Uterus (tissue), 4 donors: ENCODE results near the gene SLC66A1. TPM values are rescaled to one million over a fixed set of nuclear protein-coding genes. Genes with fewer than 3 reads are reported as not detected.

ENCODE experiments used
- DNase-seq, 2 donors: peaks; one replicate each; pipeline ENCODE4 v3.0.0-alpha.2; 2019 to 2020
- H3K27ac ChIP-seq, 2 donors: fragments of 200-600 bp; sonication (generic); 1 replicate in 1 of 2; 2 replicates in 1 of 2; pipeline ENCODE4 v1.5.1; 2016 to 2018
- H3K27me3 ChIP-seq, 2 donors: fragments of 200-600 bp; sonication (generic); one replicate each; pipeline ENCODE4 v1.5.1; 2018 to 2019; ENCODE audit warnings: control low read depth in 1 of 2
- H3K36me3 ChIP-seq, 2 donors: fragments of 200-600 bp; sonication (generic); one replicate each; pipeline ENCODE4 v1.5.1; 2019; ENCODE audit warnings: control low read depth in 1 of 2
- H3K4me1 ChIP-seq, 2 donors: fragments of 200-600 bp; sonication (generic); one replicate each; pipeline ENCODE4 v1.5.1; 2018 to 2019; ENCODE audit warnings: control low read depth in 1 of 2
- H3K4me3 ChIP-seq, 2 donors: fragments of 200-600 bp; sonication (generic); 1 replicate in 1 of 2; 2 replicates in 1 of 2; pipeline ENCODE4 v1.5.1; 2018 to 2019; ENCODE audit warnings: mild to moderate bottlenecking in 1 of 2
- H3K9me3 ChIP-seq, 2 donors: fragments of 200-600 bp; sonication (generic); one replicate each; pipeline ENCODE4 v1.5.1; 2019; ENCODE audit warnings: control low read depth in 1 of 2
- CTCF ChIP-seq, 4 experiments: fragments of 200-600 bp in 2 of 4; fragments of 450-650 bp in 2 of 4; sonication (generic) in 2 of 4; IDR thresholded peaks; one replicate each; pipeline ENCODE4 v1.5.1; 2016 to 2019; ENCODE audit warnings: antibody characterized with exemption in 4 of 4, mild to moderate bottlenecking in 2 of 4, moderate library complexity in 1 of 4
- POLR2A ChIP-seq, 2 donors: fragments of 450-650 bp; IDR thresholded peaks; one replicate each; pipeline ENCODE4 v1.6.1; 2016; ENCODE audit warnings: antibody characterized with exemption in 2 of 2, mild to moderate bottlenecking in 1 of 2, moderate library complexity in 1 of 2
- intact Hi-C: fragments of 100-400 bp; cut with DNase I; formaldehyde crosslinking; loops from one replicate; pipeline ENCODE4 v1.15.1; 2023; ENCODE audit warnings: low total_unique reads
- total RNA-seq, 4 donors: library from RNA; depleted of rRNA in 3 of 4; stranded (reverse); fragments of >200 nt in 3 of 4; gene quantifications; one replicate each; pipeline versions ENCODE4 v1.1.0 to v1.2.4, GENCODE V29; 2014 to 2023
- donor health status: DM: yes; HTN: yes; CAD: no.

Gene SLC66A1
- total RNA-seq, 4 donors from 2014 or later = 0.88 to 18.1 (median 8.2) TPM

- no peak overlapping the region for H3K27ac ChIP-seq
- peaks cover 0 to 5% of the 10 kb centered on the region in 2 donors for H3K4me1 ChIP-seq
- H3K9me3 ChIP-seq = no peaks in the 10 kb centered on the region
- no peaks in the 10 kb centered on the region for H3K27me3 ChIP-seq
- TF ChIP-seq CTCF (IDR thresholded peaks at IDR 0.05) = no peak
- TF ChIP-seq POLR2A (IDR thresholded peaks at IDR 0.05) = no peak
- no peak for DNase-seq
- H3K36me3 ChIP-seq = no peaks in the 10 kb centered on the region
- no peak overlapping the region for H3K4me3 ChIP-seq
- intact Hi-C loops = loop anchor here (10.0 kb wide), 2 partner anchors 54 to 314 kb away; no protein-coding TSS in a partner anchor
Measured at GRCh38 chr1:19340387-19340937, 28.3 kb downstream of the SLC66A1 start.

GRCh38 chr1:19341201-19342061 is 29.3 kb downstream of the SLC66A1 start:
- H3K27ac ChIP-seq = peak overlapping the region; percentile 53 to 54
- H3K27me3 ChIP-seq = no peaks in the 10 kb centered on the region
- intact Hi-C loops = loop anchor here (10.0 kb wide), 2 partner anchors 53 to 313 kb away; no protein-coding TSS in a partner anchor
- peak; percentile 77 for DNase-seq
- no peaks in the 10 kb centered on the region for H3K9me3 ChIP-seq
- no peaks in the 10 kb centered on the region for H3K36me3 ChIP-seq
- TF ChIP-seq POLR2A (IDR thresholded peaks at IDR 0.05) (no peak), CTCF (IDR thresholded peaks at IDR 0.05) (peak; percentile 57 to 87 (median 76))
- H3K4me3 ChIP-seq = no peak overlapping the region
- peaks cover 0 to 5% of the 10 kb centered on the region in 2 donors for H3K4me1 ChIP-seq

GRCh38 chr1:19342062-19342750 is 30.1 kb downstream of the SLC66A1 start:
- intact Hi-C loops = loop anchor here (10.0 kb wide), 2 partner anchors 53 to 313 kb away; no protein-coding TSS in a partner anchor
- TF ChIP-seq CTCF (IDR thresholded peaks at IDR 0.05) = no peak
- TF ChIP-seq POLR2A (IDR thresholded peaks at IDR 0.05) = no peak
- Histone ChIP-seq H3K9me3 (no peaks in the 10 kb centered on the region), H3K36me3 (no peaks in the 10 kb centered on the region), H3K4me1 (peaks cover 0 to 5% of the 10 kb centered on the region in 2 donors), H3K27ac (peak overlapping the region; percentile 53 to 54), H3K27me3 (no peaks in the 10 kb centered on the region), H3K4me3 (no peak overlapping the region)
- DNase-seq = peak in 1 of 2 donors; percentile 52

GRCh38 chr1:19342894-19343616 is 30.9 kb downstream of the SLC66A1 start:
- peak overlapping the region; percentile 53 to 54 for H3K27ac ChIP-seq
- intact Hi-C loops = loop anchor here (10.0 kb wide), 2 partner anchors 52 to 312 kb away; no protein-coding TSS in a partner anchor
- DNase-seq = no peak

More at GRCh38 chr1:19342894-19343616, 30.9 kb downstream of the SLC66A1 start:
- Histone ChIP-seq H3K4me1 (peaks cover 0 to 5% of the 10 kb centered on the region in 2 donors), H3K27me3 (no peaks in the 10 kb centered on the region), H3K9me3 (no peaks in the 10 kb centered on the region), H3K4me3 (no peak overlapping the region), H3K36me3 (no peaks in the 10 kb centered on the region)
- TF ChIP-seq CTCF (IDR thresholded peaks at IDR 0.05) (no peak), POLR2A (IDR thresholded peaks at IDR 0.05) (no peak)
